Measurements from ENCODE around the gene CPNE6. TPM values are rescaled to one million over a fixed set of nuclear protein-coding genes. Genes with fewer than 3 reads are reported as not detected.

The CPNE6 gene
- total and polyA plus RNA-seq, 2 donors (not counting 1 experiment from before 2014, with no cell fraction given), result not detected

DNA sequence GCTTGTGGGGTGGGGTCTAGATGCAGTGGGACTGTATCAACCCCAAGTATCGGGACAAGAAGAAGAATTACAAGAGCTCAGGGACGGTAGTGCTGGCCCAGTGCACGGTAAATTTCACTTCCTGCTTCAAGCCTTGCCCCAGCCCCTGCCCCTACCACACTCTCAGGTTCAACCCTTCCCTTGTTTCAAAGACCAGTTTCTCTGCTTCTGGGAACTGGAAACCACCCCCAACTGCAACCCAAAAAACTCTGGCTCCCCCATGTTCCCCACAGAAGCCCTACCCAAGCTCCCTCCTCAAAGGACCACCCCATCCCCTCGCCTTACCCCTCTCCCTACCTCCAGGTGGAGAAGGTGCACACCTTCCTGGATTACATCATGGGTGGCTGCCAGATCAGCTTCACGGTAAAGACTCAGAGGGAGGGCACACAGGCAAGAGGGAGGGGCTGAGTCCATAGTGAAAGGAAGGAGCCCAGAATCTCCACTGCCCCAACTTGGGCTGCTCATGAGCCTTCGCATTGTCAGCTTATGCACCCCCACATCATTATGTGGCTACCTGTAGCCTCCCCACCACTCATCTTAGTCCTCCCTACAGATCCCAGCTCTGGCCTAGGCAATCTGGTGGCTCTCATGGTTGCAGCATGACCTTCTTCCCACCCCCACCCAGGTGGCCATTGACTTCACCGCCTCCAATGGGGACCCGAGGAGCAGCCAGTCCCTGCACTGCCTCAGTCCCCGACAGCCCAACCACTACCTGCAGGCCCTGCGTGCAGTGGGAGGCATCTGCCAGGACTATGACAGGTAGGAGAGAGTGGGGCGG lies 4.3 kb downstream of the CPNE6 start:
- DNase-seq (peak; percentile 51), ATAC-seq (ENCODE audit: low read depth) (peak; percentile 68)
- Histone ChIP-seq H3K9ac (ENCODE audit: low read length) (no peak overlapping the region), H3K4me3 (ENCODE audit: control extremely low read depth in 1 of 5, extremely low read depth in 1 of 5, insufficient read depth in 1 of 5, low read depth in 2 of 5, low read length in 4 of 5) (peak overlapping the region in 1 of 5 experiments; percentile 22), H3K27ac (ENCODE audit: low read length in 2 of 2) (peak overlapping the region in 1 of 2 donors; percentile 25), H3K4me2 (replicated peaks; ENCODE audit: low read depth, low read length, poor library complexity, severe bottlenecking) (peak overlapping the region; percentile 56), H2AFZ (ENCODE audit: insufficient read depth, low read depth, low read length, poor library complexity, severe bottlenecking) (peak overlapping the region; percentile 51), H3K27me3 (replicated peaks in 1 of 4; ENCODE audit: control extremely low read depth in 1 of 4, control insufficient read depth in 3 of 4, insufficient read depth in 4 of 4, low read length in 3 of 4) (peaks cover 0 to 4% (median 0%) of the 10 kb centered on the region in 4 experiments), H4K20me1 (ENCODE audit: control insufficient read depth, insufficient read depth, low read length, poor library complexity, severe bottlenecking) (no peaks in the 10 kb centered on the region), H3K36me3 (replicated peaks in 1 of 2; ENCODE audit: control extremely low read depth in 1 of 2, control insufficient read depth in 1 of 2, extremely low read depth in 1 of 2, insufficient read depth in 2 of 2, low read length in 1 of 2) (no peaks in the 10 kb centered on the region), H3K4me1 (ENCODE audit: control insufficient read depth in 2 of 2, insufficient read depth in 2 of 2, low read length in 2 of 2) (peaks cover 24 to 29% of the 10 kb centered on the region in 2 donors), H3K9me3 (ENCODE audit: control extremely low read depth in 1 of 3, control insufficient read depth in 2 of 3, insufficient read depth in 1 of 3, low read length in 2 of 3) (no peaks in the 10 kb centered on the region), H3K79me2 (ENCODE audit: control insufficient read depth, insufficient read depth, low read length) (peaks cover 9% of the 10 kb centered on the region)
- TF ChIP-seq EZH2 (IDR thresholded peaks at IDR 0.05; ENCODE audit: borderline replicate concordance, insufficient read depth, low read depth, low read length, poor library complexity, severe bottlenecking), result no peak
- TF ChIP-seq, protein P1, sequence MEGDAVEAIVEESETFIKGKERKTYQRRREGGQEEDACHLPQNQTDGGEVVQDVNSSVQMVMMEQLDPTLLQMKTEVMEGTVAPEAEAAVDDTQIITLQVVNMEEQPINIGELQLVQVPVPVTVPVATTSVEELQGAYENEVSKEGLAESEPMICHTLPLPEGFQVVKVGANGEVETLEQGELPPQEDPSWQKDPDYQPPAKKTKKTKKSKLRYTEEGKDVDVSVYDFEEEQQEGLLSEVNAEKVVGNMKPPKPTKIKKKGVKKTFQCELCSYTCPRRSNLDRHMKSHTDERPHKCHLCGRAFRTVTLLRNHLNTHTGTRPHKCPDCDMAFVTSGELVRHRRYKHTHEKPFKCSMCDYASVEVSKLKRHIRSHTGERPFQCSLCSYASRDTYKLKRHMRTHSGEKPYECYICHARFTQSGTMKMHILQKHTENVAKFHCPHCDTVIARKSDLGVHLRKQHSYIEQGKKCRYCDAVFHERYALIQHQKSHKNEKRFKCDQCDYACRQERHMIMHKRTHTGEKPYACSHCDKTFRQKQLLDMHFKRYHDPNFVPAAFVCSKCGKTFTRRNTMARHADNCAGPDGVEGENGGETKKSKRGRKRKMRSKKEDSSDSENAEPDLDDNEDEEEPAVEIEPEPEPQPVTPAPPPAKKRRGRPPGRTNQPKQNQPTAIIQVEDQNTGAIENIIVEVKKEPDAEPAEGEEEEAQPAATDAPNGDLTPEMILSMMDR (IDR thresholded peaks at IDR 0.05), result no peak
- POLR2A ChIA-PET, result interaction anchor here (1.3 kb wide), 1 partner anchor 15 kb away, joined by 3 read pairs; no protein-coding TSS in a partner anchor
- H3K27me3 Mint-ChIP-seq, result peaks cover 4% of the 10 kb centered on the region
- intact Hi-C loops (cut with micrococcal nuclease), result no loop called here
- H3K4me3 Mint-ChIP-seq, result peak overlapping the region; percentile 38
- CTCF ChIA-PET, result interaction anchor here (1.6 to 3.8 kb wide), 5 partner anchors 15 to 34 kb away, joined by 4 to 16 read pairs (median 12); partner anchors contain the start of gene PCK2
- H3K4me1 Mint-ChIP-seq, result peaks cover 33% of the 10 kb centered on the region
- whole genome bisulfite sequencing (ENCODE audit: insufficient coverage), result 48% methylated on average over 8 of the region's 11 CpGs
- no peaks in the 10 kb centered on the region for H3K9me3 Mint-ChIP-seq (ENCODE audit: insufficient read depth)
- peak overlapping the region; percentile 81 for H3K27ac Mint-ChIP-seq

DNA sequence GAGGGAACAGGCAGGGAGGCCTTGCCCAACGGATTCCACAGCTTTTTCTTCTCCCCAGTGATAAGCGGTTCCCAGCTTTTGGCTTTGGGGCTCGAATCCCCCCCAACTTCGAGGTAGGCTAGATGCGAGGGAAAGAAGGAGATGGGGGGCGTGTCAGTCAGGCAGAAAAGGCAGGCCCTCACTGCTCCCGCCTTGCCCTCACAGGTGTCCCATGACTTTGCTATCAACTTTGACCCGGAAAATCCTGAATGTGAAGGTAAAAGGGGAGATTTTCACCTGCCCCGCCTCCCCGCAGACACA lies 4.9 kb downstream of the CPNE6 start:
- H4K20me1 ChIP-seq (ENCODE audit: control insufficient read depth, insufficient read depth, low read length, poor library complexity, severe bottlenecking), result no peaks in the 10 kb centered on the region
- H3K27me3 ChIP-seq (replicated peaks in 1 of 4; ENCODE audit: control extremely low read depth in 1 of 4, control insufficient read depth in 3 of 4, insufficient read depth in 4 of 4, low read length in 3 of 4), result peaks cover 0 to 4% (median 0%) of the 10 kb centered on the region in 4 experiments
- H3K4me1 ChIP-seq (ENCODE audit: control insufficient read depth in 2 of 2, insufficient read depth in 2 of 2, low read length in 2 of 2), result peaks cover 26 to 31% of the 10 kb centered on the region in 2 donors
- ChIA-PET CTCF (interaction anchor here (1.2 to 3.8 kb wide), 2 partner anchors 15 to 18 kb away, joined by 5 to 13 read pairs; no protein-coding TSS in a partner anchor), POLR2A (no interaction called here)
- no peak overlapping the region for H3K4me2 ChIP-seq (replicated peaks; ENCODE audit: low read depth, low read length, poor library complexity, severe bottlenecking)
- intact Hi-C loops (cut with micrococcal nuclease), result no loop called here
- H2AFZ ChIP-seq (ENCODE audit: insufficient read depth, low read depth, low read length, poor library complexity, severe bottlenecking), result no peak overlapping the region
- WGBS (ENCODE audit: insufficient coverage), result 100% methylated on average over 2 of the region's 10 CpGs
- H3K9me3 ChIP-seq (ENCODE audit: control extremely low read depth in 1 of 3, control insufficient read depth in 2 of 3, insufficient read depth in 1 of 3, low read length in 2 of 3), result no peaks in the 10 kb centered on the region
- Mint-ChIP-seq H3K4me1 (peaks cover 37% of the 10 kb centered on the region), H3K27me3 (no peaks in the 10 kb centered on the region), H3K4me3 (no peak overlapping the region), H3K27ac (peak overlapping the region; percentile 46), H3K9me3 (ENCODE audit: insufficient read depth) (no peaks in the 10 kb centered on the region)
- no peak overlapping the region for H3K4me3 ChIP-seq (ENCODE audit: control extremely low read depth in 1 of 5, extremely low read depth in 1 of 5, insufficient read depth in 1 of 5, low read depth in 2 of 5, low read length in 4 of 5)
- DNase-seq (no peak), ATAC-seq (ENCODE audit: low read depth) (no peak)
- TF ChIP-seq, protein P1 (IDR thresholded peaks at IDR 0.05), result no peak
- no peak for TF ChIP-seq EZH2 (IDR thresholded peaks at IDR 0.05; ENCODE audit: borderline replicate concordance, insufficient read depth, low read depth, low read length, poor library complexity, severe bottlenecking)
- peaks cover 9% of the 10 kb centered on the region for H3K79me2 ChIP-seq (ENCODE audit: control insufficient read depth, insufficient read depth, low read length)
- no peak overlapping the region for H3K9ac ChIP-seq (ENCODE audit: low read length)
- H3K36me3 ChIP-seq (replicated peaks in 1 of 2; ENCODE audit: control extremely low read depth in 1 of 2, control insufficient read depth in 1 of 2, extremely low read depth in 1 of 2, insufficient read depth in 2 of 2, low read length in 1 of 2), result no peaks in the 10 kb centered on the region
- no peak overlapping the region for H3K27ac ChIP-seq (ENCODE audit: low read length in 2 of 2)

Measured in B cell (primary cell).